Measurements from ENCODE around the gene NCAPG2. TPM values are rescaled to one million over a fixed set of nuclear protein-coding genes. Genes with fewer than 3 reads are reported as not detected.

The NCAPG2 gene
- total and polyA plus RNA-seq, 2 experiments from 2014 or later: 15.6 to 17.3 TPM

GRCh38 chr7:158702944-158703343 is 1.7 kb downstream of the NCAPG2 start:
- H3K4me1 ChIP-seq (ENCODE audit: insufficient read depth): peaks cover 11% of the 10 kb centered on the region; the same call in 1 of the 2 replicates
- 35 to 38% methylated on average over 3 of the region's 3 CpGs for WGBS, 2 experiments (ENCODE audit: low coverage in 1 of 2, low lambda C conversion rate in 2 of 2, missing lambda C conversion rate in 2 of 2)
- H3K79me2 ChIP-seq (ENCODE audit: insufficient read depth): peaks cover 65% of the 10 kb centered on the region
- H3K9me3 ChIP-seq (ENCODE audit: low read depth): no peaks in the 10 kb centered on the region
- DNase-seq: no peak
- H3K9me2 ChIP-seq (ENCODE audit: insufficient read depth): no peaks in the 10 kb centered on the region
- TF ChIP-seq EZH2 (IDR thresholded peaks at IDR 0.05; ENCODE audit: insufficient read depth, poor library complexity, severe bottlenecking) (no peak), EZH2phosphoT487 (IDR thresholded peaks at IDR 0.05; ENCODE audit: insufficient read depth, low read depth) (no peak)
- H3K9ac ChIP-seq: peak overlapping the region; percentile 90; the same call in 1 of the 2 replicates
- peak overlapping the region; percentile 84 for H3K4me2 ChIP-seq (ENCODE audit: unreplicated experiment)
- in situ Hi-C loops (cut with MboI): no loop called here
- no peak overlapping the region for H2AFZ ChIP-seq
- H3K4me3 ChIP-seq: peak overlapping the region; percentile 72; the same call in 1 of the 2 replicates
- H3K36me3 ChIP-seq (ENCODE audit: low read depth): no peaks in the 10 kb centered on the region
- no peak overlapping the region for H3K27ac ChIP-seq
- no peaks in the 10 kb centered on the region for H3F3A ChIP-seq (ENCODE audit: insufficient read depth)
- no peaks in the 10 kb centered on the region for H3K27me3 ChIP-seq (replicated peaks; ENCODE audit: insufficient read depth)
- H4K20me1 ChIP-seq (ENCODE audit: insufficient read depth): no peaks in the 10 kb centered on the region

- no peaks in the 10 kb centered on the region for H4K20me1 ChIP-seq (ENCODE audit: insufficient read depth)
- no peak overlapping the region for H3K4me2 ChIP-seq (ENCODE audit: unreplicated experiment)
- no peak for DNase-seq
- H3K27ac ChIP-seq: no peak overlapping the region
- no peaks in the 10 kb centered on the region for H3K9me2 ChIP-seq (ENCODE audit: insufficient read depth)
- TF ChIP-seq EZH2phosphoT487 (IDR thresholded peaks at IDR 0.05; ENCODE audit: insufficient read depth, low read depth) (no peak), EZH2 (IDR thresholded peaks at IDR 0.05; ENCODE audit: insufficient read depth, poor library complexity, severe bottlenecking) (no peak)
- H3K36me3 ChIP-seq (ENCODE audit: low read depth): no peaks in the 10 kb centered on the region
- H3K9ac ChIP-seq: no peak overlapping the region
- in situ Hi-C loops (cut with MboI): no loop called here
- peak overlapping the region; percentile 26; the same call in 1 of the 2 replicates for H2AFZ ChIP-seq
- H3K9me3 ChIP-seq (ENCODE audit: low read depth): no peaks in the 10 kb centered on the region
- no peak overlapping the region for H3K4me3 ChIP-seq
- WGBS, 2 experiments (ENCODE audit: low coverage in 1 of 2, low lambda C conversion rate in 2 of 2, missing lambda C conversion rate in 2 of 2): 51 to 62% methylated on average over 4 of the region's 4 CpGs
- H3K4me1 ChIP-seq (ENCODE audit: insufficient read depth): peaks cover 11% of the 10 kb centered on the region; the same call in 1 of the 2 replicates
- no peaks in the 10 kb centered on the region for H3K27me3 ChIP-seq (replicated peaks; ENCODE audit: insufficient read depth)
- peaks cover 73% of the 10 kb centered on the region for H3K79me2 ChIP-seq (ENCODE audit: insufficient read depth)
- H3F3A ChIP-seq (ENCODE audit: insufficient read depth): no peaks in the 10 kb centered on the region
Measured at GRCh38 chr7:158702196-158702595, 2.4 kb downstream of the NCAPG2 start.

- TF ChIP-seq EZH2phosphoT487 (IDR thresholded peaks at IDR 0.05; ENCODE audit: insufficient read depth, low read depth): no peak
- no peak for TF ChIP-seq EZH2 (IDR thresholded peaks at IDR 0.05; ENCODE audit: insufficient read depth, poor library complexity, severe bottlenecking)
- no peak overlapping the region for H3K4me3 ChIP-seq
- H3K4me1 ChIP-seq (ENCODE audit: insufficient read depth): peaks cover 12% of the 10 kb centered on the region
- in situ Hi-C loops (cut with MboI): no loop called here
- 81 to 83% methylated on average over 5 of the region's 5 CpGs for WGBS, 2 experiments (ENCODE audit: low coverage in 1 of 2, low lambda C conversion rate in 2 of 2, missing lambda C conversion rate in 2 of 2)
- H2AFZ ChIP-seq: no peak overlapping the region
- no peaks in the 10 kb centered on the region for H4K20me1 ChIP-seq (ENCODE audit: insufficient read depth)
- H3K4me2 ChIP-seq (ENCODE audit: unreplicated experiment): no peak overlapping the region
- H3K9me3 ChIP-seq (ENCODE audit: low read depth): no peaks in the 10 kb centered on the region
- peaks cover 87% of the 10 kb centered on the region for H3K79me2 ChIP-seq (ENCODE audit: insufficient read depth)
- H3K36me3 ChIP-seq (ENCODE audit: low read depth): no peaks in the 10 kb centered on the region
- H3K9ac ChIP-seq: no peak overlapping the region
- H3K27ac ChIP-seq: no peak overlapping the region
- no peak for DNase-seq
- no peaks in the 10 kb centered on the region for H3F3A ChIP-seq (ENCODE audit: insufficient read depth)
- no peaks in the 10 kb centered on the region for H3K27me3 ChIP-seq (replicated peaks; ENCODE audit: insufficient read depth)
- H3K9me2 ChIP-seq (ENCODE audit: insufficient read depth): no peaks in the 10 kb centered on the region
Measured at GRCh38 chr7:158700008-158700407, 4.6 kb downstream of the NCAPG2 start.

GRCh38 chr7:158699341-158699740 is 5.3 kb downstream of the NCAPG2 start:
- Histone ChIP-seq H3K9me3 (ENCODE audit: low read depth) (no peaks in the 10 kb centered on the region), H3K9ac (no peak overlapping the region), H3K27me3 (replicated peaks; ENCODE audit: insufficient read depth) (no peaks in the 10 kb centered on the region), H4K20me1 (ENCODE audit: insufficient read depth) (no peaks in the 10 kb centered on the region), H3K4me2 (ENCODE audit: unreplicated experiment) (no peak overlapping the region), H3K27ac (no peak overlapping the region), H3K4me3 (no peak overlapping the region), H3K36me3 (ENCODE audit: low read depth) (no peaks in the 10 kb centered on the region), H3K9me2 (ENCODE audit: insufficient read depth) (no peaks in the 10 kb centered on the region), H2AFZ (no peak overlapping the region), H3K4me1 (ENCODE audit: insufficient read depth) (peaks cover 12% of the 10 kb centered on the region), H3K79me2 (ENCODE audit: insufficient read depth) (peaks cover 91% of the 10 kb centered on the region), H3F3A (ENCODE audit: insufficient read depth) (no peaks in the 10 kb centered on the region)
- DNase-seq: no peak
- in situ Hi-C loops (cut with MboI): no loop called here
- TF ChIP-seq EZH2 (IDR thresholded peaks at IDR 0.05; ENCODE audit: insufficient read depth, poor library complexity, severe bottlenecking): no peak
- TF ChIP-seq EZH2phosphoT487 (IDR thresholded peaks at IDR 0.05; ENCODE audit: insufficient read depth, low read depth): no peak
- whole genome bisulfite sequencing, 2 experiments (ENCODE audit: low coverage in 1 of 2, low lambda C conversion rate in 2 of 2, missing lambda C conversion rate in 2 of 2): 0% methylated on average over 1 of the region's 1 CpG
